Measurements from ENCODE around the gene P2RY12.

P2RY12 gene
- long read RNA-seq, donor 1: 0 reads
- long read RNA-seq, donor 2, partial matches to known transcripts: 0 of 1 reads
- long read RNA-seq, donor 2, other reads (novel, unspliced or antisense): 0 of 1 reads
- long read RNA-seq, donor 3: 0 reads
- long read RNA-seq, donor 4: 0 reads
- long read RNA-seq, donor 5: 0 reads
- long read RNA-seq, donor 6: 0 reads
- long read RNA-seq, donor 7: 0 reads
- long read RNA-seq, donor 8, partial matches to known transcripts: 0 of 1 reads
- long read RNA-seq, donor 8, other reads (novel, unspliced or antisense): 0 of 1 reads

DNA sequence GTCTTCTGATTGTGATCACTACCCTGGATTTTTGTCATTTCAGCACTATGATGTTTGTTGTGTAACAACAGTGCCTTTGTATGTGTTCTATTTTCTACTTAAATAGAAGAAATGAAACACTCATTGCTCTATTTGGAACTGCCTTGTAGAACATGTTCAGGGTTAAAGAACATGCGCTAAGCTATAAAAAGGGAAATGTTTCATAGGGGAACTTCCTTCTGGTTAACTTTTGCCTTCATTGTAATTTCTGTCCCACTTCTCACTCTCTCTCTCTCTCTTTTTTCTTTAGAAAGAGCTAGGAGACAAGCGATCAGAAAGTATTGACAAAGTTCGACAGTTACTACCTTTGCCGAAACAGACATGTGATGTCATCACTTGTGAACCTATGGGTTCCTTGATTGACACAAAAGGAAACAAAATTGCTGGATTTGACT, at the start of gene P2RY12:
Gene P2RY12, minus strand, starts transcription at position 13 of the 434 bp plus-strand sequence. CDS start 45,908 bp downstream, outside the sequence.
- no peak for DNase-seq

DNA sequence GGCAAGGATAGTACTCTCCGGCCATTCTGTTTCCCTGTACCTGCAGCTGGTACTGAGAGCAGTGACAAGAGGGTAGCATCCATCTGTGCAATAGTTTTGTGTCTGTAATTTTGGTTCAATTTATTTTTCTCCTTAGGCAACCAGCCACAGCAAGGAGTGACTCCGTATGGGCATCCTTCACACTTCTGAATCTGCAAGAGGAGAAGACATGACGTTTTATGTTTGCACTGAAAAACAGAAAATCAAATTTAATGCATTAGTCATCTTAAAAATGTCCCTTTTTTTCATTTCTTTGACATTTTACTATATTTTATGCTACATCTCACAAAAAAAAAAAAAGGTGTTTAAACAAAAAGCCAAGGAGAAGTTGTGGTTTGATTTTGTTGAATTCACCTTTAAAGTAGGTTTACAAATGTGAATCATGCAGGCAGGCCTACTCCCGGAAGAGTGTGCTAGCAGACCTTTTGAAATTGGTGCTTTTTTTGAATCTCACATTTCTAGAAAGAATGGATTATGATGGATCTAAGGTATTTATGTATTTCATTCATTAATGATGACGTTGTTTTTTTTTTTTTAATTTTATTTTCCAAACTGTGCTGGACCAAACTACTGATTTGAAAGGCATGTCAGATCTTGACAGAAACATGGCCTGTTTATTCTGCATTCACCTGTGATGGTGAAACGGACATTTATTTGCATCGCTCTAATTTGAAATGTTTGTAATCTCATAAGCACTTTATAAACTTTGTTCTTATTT, 48.2 kb upstream of the P2RY12 start:
- DNase-seq: no peak

DNA sequence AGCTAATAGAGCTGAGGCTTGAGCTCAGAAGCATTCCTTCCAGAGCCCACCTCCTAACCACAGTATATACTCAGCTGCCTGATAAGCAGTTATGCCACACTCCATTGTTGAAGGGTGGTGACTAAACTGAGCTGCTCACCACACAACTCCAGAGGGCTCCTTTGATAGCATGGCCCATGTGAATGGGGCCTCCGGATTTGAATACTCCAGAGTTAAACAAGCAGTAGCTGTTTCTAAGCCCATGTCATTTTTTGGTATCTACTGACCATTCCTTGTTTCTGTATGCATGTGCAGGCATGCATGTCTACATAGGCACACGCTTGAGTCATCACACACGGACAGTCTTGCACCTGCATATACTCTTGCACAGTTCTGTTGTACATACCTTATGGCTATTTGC, 47.4 kb upstream of the P2RY12 start:
- DNase-seq: no peak

DNA sequence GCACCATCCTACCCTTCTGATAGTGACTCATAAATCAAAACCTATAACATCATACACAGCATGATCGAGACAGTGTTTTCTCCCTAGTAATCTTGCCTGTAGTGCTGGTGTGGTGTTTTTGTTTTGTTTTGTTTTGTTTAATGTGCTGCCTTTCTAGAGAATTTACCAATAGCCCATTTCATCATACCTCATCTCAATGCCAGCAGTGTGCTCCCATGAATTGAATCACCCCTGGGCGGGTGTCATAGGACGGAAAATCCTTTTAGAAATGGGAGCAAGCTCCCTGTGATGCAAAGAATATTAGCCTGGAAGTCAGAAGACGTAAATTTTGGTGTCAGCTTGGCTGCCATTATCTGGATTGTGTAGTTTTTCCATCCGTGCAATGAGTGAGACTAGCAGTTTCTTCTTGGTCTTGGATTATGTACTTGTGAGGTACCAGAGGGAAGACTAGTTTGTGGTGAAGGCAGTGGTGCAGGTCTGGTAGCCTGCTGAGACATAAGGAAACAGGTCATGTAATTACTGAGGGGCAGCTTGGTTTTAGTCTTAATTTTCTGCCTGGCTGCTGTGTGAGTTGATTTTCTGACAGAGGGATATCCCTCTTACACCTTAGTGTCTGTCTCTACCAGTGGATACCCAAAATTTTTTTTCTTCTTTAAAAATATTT, 46.4 kb upstream of the P2RY12 start:
- no peak for DNase-seq

DNA sequence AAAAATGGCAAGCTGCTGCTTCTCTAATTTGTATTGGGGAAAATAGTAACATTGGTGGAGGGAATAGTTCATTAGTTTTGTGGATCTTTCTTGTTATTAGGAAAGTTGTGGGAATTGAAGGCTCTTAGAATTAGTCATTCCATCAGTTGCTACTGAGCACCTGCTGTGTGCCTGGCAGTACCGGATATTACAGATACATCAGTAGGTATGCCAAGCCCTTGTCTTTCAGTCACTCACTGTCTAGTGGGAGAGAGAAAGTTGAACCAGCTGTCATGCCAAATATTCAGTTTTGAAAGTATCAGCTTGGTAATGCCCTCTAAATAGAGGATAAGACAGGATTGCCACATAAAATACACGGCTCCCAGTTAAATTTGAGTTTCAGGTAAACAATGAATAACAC, 43.8 kb upstream of the P2RY12 start:
- no peak for DNase-seq

DNA sequence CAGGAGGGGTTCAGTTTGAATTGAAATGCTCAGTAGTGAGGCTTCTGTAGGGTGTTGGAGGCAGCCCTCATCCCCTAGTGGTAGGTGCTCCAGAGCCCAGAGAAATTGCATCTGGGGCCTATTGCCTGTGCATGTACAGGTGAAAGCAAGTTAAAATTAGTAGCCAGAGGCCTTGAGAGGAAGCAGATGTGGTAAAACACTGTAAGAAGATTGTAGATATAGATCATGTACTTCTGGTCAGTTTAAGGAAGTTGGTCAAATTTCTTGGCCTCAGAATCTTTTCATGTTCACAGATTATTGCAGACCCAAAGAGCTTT, 41.7 kb upstream of the P2RY12 start:
- DNase-seq: no peak

DNA sequence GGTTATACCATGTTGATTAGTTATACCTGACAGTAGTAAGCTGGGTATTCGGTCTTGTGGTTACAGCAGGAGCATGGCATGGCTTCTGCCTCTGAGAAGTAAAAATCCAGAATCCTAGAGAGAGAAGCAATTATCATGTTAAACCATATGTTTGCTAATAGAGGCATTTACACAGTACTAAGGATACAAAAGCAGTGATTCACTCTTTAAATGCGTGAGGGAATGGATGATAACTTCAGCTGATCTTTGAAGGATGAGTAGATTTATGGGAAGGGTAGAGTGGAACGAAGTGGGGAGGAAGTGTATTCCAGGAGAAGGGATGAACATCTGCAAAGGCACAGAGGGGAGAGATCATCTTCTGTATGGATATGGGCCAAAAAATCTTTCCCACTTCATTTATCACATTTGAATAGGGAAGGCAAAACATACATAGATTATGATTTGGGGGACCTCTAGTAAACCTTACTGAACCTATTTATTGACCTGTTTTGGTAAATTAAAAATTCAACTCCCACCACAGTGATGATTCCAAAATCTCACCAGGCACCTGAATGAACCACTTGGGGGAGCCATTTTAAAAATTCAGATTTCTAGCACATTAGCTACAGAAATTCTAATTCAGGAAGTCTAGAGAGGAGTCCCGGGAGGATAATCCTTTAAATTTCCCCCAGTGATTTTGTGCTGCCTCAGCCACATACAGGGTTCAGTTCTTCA, 41.2 kb upstream of the P2RY12 start:
- DNase-seq: no peak

DNA sequence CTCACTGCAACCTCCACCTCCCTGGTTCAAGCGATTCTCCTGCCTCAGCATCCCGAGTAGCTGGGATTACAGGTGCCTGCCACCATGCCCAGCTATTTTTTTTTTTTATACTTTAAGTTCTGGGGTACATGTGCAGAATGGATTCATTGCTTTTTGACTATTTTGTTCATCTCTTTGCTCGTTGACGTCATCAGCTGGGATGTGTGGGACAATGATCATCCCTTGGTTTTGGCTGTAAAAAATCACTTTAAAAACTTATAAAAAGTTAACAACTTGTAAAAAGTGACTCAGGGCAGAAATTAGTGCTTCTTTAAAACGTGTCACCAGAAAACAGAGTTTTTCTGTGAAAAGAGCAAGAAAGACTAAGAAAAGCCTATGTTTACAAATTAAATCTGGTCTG, 38.5 kb upstream of the P2RY12 start:
- no peak for DNase-seq

DNA sequence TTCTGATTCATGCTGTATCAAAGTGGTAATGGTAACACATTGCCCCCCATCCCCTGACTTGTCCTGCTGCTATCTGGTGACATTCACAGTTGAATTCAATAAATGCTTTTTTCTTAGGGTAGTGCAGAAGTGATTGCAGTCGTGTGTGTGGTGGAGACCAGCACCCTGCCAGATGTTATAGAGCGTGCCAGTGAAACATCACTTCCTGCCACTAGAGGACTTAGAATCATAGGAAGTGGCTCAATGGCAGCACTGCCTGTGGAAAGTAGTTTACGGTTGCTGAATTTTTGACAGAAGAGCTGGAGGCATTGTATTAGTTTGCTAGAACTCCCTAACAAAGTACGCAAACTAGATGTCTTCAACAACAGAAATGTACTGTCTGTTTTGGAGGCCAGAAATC, 37.4 kb upstream of the P2RY12 start:
- DNase-seq: no peak

DNA sequence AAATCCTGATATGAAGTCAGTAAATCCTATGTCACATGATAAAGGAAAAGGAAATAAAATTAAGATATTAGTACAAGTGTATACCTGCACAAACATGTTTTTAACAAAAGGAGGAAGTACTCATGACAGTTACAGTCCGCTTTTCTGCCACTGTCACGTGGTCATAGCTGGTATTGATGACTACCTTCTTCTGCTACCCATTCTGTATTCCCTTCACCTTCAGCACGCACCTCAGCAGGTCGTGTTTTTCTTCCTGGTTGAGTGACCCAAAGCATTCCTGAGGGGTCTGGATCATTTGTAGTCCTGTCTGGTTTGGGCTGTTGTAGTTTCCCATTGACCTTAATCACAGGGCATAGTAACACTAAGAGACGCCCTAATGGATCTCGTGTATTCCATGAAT, 35.3 kb upstream of the P2RY12 start:
- no peak for DNase-seq

DNA sequence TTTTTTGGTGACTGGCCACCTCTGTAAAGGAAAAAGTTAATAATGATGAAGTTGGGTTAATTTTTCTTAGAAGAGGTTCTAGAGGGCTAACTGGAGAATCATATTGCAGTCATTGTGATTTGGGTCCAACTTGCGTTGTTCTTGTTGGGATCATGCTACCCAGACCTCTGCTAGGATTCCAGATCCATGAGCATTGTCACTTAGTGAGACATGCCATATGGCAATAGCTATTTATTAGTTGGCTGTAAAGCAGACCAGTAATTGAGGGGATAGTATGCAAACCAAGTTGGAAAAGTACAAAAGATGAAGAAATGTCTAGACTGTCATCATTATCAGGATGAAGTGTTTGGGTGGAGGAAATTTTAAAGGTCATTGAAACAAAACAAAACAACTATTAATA, 30.7 kb upstream of the P2RY12 start:
- DNase-seq: no peak

DNA sequence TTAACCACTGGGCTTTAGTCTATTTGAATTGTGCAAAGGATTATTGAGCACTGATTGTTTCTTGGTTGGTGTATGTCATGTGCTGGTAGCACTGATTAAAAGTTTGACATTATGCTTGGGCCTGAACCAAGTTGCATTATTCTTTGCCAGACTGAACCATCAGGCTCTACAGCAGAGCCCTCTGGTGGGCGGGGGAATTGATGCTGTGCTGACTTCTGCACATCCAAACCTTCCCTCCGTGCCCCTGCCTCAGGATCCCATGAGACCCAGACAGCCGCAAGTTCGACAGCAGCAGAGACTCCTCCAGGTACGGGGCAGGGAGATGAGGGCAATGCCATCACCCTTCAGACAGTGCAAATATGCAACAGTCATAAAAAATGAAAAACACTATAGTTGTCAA, 28.4 kb upstream of the P2RY12 start:
- no peak for DNase-seq

DNA sequence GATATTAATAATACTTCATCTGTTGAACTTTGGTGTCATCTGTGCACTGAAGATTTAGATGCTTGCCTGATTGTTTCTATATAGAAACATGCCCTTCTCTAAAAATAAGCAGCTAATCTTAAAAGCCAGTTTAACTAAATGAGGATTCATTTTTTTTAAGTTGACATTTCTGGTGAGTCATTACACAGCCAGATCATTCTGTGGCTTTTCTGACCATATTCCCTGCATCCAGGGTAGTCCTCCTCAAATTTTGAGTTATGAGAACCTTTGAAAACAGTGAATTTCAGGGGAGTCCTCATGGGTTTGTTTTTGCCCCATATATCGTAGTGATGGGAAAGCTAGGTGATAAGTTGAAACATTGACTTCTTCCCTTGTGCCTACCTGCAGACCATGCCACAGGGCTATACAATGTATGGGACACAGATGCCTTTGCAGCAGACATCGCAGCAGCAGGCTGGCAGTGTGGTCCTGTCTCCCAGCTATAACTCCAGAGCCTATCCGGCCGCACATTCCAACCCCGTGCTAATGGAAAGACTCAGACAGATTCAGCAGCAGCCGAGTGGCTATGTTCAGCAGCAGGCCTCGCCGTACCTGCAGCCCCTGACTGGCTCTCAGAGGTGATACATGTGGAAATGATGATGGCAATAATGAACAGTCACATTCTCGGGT, 26.5 kb upstream of the P2RY12 start:
- no peak for DNase-seq

DNA sequence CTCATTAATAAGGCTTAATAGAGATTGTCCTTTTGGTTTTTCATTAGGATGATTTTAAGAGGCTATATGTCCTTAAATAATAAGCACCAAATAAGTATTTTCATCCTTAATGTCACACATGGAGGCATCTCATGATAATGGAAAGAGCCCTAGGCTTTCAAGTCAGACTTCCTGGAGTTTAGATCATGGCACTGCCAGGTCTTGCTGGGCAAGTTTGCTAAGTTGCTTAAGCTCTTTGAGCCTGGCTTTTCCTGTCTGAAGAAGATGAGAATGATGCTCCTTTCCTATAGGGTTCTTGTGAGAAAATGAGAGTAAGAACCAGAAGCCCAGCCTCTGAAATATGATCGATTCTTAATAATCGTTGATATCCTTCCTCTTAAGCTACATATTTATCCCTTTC, 23.4 kb upstream of the P2RY12 start:
- no peak for DNase-seq

DNA sequence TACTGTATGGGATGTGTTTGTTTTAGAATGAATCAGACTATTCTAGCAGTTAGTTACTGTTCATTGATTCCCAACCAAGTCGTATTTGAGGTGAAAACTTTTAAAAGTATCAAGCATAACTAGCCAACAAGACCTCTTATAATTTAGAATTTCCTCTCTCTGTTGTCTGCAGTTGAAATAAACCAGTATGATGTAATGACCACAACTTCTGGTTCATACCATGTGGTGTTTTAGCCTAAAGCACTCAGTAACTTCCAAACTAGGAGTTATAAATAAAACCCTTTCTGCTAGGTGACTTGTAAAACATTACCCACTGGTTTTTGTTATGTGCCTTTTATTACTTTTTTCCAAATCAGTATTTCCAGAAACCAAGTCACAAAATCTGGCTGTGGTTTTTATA, 19.8 kb upstream of the P2RY12 start:
- no peak for DNase-seq

DNA sequence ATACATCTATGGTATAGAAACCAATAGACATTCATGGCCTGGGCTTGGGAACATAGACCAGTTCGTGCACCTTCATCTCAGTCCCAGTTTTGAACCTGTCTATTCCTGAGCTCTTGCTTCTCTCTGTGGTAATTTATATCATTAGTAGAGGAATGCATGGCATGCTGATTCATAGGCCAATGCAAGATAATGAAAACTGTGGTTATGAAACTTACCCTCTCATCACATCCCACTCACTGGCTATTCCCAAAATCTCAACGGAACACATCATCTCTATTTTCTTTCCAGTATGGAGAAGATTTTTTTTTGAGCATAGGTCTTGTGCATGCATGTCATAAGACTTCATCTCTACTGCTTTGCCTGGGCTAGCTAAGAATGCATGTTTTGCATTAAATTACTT, 18.7 kb upstream of the P2RY12 start:
- DNase-seq: no peak

DNA sequence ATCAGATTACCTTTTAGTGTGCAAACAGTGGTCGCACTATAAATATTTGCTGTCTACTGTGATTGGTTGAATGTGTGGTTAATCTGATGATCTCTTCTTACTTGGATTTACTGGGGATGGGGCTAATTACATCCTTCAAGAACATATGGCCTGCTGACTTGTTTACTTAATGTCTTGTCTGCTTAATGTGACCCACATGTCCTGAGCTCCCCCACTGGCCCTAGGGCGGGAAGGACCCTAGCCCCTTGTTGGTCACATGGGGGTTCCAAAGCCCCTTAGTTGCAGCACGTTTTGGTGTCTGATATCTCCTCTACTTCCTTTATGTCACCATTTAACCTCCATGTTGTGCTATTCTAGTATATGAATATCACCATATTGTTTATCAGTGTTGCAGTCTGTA, 17.8 kb upstream of the P2RY12 start:
- DNase-seq: no peak

DNA sequence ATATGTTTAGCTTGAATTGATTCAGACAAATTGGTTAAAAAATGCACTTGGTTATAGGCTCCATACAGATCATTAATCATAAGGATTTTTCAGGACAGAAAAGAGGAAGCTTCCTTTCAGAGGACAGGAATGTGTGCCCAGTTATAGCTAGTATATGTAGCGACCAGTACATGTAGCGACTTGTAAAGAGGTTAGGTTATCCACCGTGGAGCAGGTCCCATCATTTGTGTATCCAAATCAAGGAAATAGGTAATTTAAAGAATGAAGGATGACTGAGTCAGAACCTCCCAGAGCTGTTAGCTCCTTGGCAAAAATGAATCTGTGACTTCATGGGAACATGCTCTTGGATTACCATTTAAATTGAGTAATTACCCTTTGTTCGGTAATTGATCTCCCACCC, 15.8 kb upstream of the P2RY12 start:
- DNase-seq: no peak

DNA sequence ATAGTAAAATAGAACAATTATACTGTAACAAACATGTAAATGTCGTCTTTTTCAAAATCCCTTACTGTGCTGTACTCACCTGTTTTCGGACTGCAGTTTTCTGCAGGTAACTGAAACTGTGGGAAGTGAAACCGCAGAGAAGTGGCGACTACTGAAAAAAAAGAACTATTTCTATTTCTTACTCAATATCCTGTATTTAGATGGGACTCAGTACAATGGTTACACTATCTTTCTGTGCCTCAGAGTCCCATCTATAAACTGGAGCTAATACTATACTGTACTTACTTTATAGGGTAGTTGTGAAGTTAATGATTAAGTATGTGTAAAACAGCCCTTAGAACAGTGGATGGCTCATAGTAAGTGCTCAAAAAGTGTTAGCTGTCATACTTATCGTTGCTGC, 14.3 kb upstream of the P2RY12 start:
- DNase-seq: no peak

DNA sequence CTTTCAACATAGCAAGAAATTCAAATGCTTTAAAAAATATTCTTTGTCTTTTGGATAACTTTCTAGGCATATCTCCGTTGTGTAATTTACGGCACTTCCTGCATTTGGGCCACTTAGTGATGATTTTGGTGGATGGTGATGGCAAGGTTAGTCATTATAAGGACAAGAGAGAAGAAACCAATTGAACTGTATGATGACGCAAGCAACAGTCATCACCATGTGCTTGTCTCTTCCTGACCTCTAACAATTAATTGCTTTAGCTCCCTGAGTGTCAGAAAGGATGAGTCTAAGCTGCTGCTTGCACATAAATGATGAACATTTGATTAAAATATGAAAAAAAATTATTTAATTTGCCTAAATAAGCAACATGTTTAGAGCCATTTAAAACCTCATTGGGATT, 11.3 kb upstream of the P2RY12 start:
- DNase-seq: no peak

DNA sequence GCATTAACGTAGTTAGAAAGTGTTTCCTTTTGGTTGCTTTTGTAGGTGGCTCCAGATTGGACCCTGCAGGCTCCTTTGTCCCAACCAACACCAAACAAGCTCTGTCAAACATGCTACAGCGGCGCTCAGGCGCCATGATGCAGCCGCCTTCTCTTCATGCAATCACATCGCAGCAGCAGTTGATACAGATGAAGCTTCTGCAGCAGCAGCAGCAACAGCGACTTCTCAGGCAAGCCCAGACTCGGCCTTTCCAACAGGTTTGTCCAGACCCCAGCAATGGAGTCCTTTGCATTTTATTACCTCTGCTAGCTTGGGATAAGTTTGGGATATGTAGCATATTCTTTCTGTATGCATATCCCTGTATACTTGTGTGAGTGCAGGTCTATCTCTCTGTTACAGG, 10.1 kb upstream of the P2RY12 start:
- DNase-seq: no peak

DNA sequence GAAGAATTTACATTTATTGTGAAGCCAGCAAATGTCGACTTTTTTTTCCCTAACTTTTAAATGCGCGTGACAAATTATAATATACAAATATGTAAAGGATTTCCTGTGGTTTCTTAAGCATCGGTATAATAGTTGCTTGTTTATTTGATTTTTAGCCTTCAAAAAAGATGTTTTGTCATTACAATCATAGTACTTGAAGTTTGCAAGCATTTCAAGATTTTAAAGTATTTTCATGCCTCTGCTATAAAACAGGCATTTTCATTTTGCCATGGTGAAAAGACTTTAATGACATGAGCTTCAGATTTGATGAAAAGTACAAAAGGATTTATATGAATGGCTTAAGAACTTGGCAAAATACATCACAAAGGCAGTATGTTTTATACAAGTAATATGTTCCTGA, 9.4 kb upstream of the P2RY12 start:
- DNase-seq: no peak

Data from right kidney (tissue), 9 donors.